ENCODE data around the gene RCC2. TPM values are rescaled to one million over a fixed set of nuclear protein-coding genes. Genes with fewer than 3 reads are reported as not detected.

RCC2 gene
- total and polyA plus RNA-seq, 9 donors, result 15.3 to 52.2 (median 40.7) TPM

GRCh38 chr1:17401841-17402240 is 37.6 kb downstream of the RCC2 start:
- Histone ChIP-seq H3K9me3 (no peaks in the 10 kb centered on the region), H3K27ac (no peak overlapping the region), H3K27me3 (no peaks in the 10 kb centered on the region), H3K4me1 (ENCODE audit: insufficient read depth) (no peaks in the 10 kb centered on the region), H3K36me3 (no peaks in the 10 kb centered on the region), H3K4me3 (no peak overlapping the region)
- WGBS, 3 donors, result 57 to 61% (median 60%) methylated on average over 4 of the region's 4 CpGs
- no peak for DNase-seq
- TF ChIP-seq EP300 (IDR thresholded peaks at IDR 0.05) (no peak), POLR2A (IDR thresholded peaks at IDR 0.05) (no peak), CTCF (IDR thresholded peaks at IDR 0.05) (no peak)
- intact Hi-C loops (cut with DNase I), result loop anchor here in 2 of 4 donors (10.0 kb wide), 1 partner anchor 277 kb away; no protein-coding TSS in a partner anchor

- H3K36me3 ChIP-seq, result no peaks in the 10 kb centered on the region
- 77 to 79% (median 78%) methylated on average over 11 of the region's 11 CpGs for WGBS, 3 donors
- TF ChIP-seq POLR2A (IDR thresholded peaks at IDR 0.05), result no peak
- TF ChIP-seq EP300 (IDR thresholded peaks at IDR 0.05), result no peak
- no peak for TF ChIP-seq CTCF (IDR thresholded peaks at IDR 0.05)
- H3K9me3 ChIP-seq, result no peaks in the 10 kb centered on the region
- no peaks in the 10 kb centered on the region for H3K27me3 ChIP-seq
- intact Hi-C loops (cut with DNase I), result loop anchor here in 2 of 4 donors (10.0 kb wide), 1 partner anchor 276 kb away; no protein-coding TSS in a partner anchor
- no peak overlapping the region for H3K4me3 ChIP-seq
- no peaks in the 10 kb centered on the region for H3K4me1 ChIP-seq (ENCODE audit: insufficient read depth)
- DNase-seq, result no peak
- no peak overlapping the region for H3K27ac ChIP-seq
Measured at GRCh38 chr1:17400725-17401341, 38.6 kb downstream of the RCC2 start.

- TF ChIP-seq POLR2A (IDR thresholded peaks at IDR 0.05) (no peak), CTCF (IDR thresholded peaks at IDR 0.05) (no peak), EP300 (IDR thresholded peaks at IDR 0.05) (no peak)
- Histone ChIP-seq H3K27me3 (no peaks in the 10 kb centered on the region), H3K27ac (no peak overlapping the region), H3K4me1 (ENCODE audit: insufficient read depth) (no peaks in the 10 kb centered on the region), H3K36me3 (no peaks in the 10 kb centered on the region), H3K9me3 (no peaks in the 10 kb centered on the region), H3K4me3 (no peak overlapping the region)
- intact Hi-C loops (cut with DNase I), result no loop called here
- DNase-seq, result no peak
- 82 to 91% (median 83%) methylated on average over 7 of the region's 7 CpGs for WGBS, 3 donors
Measured at GRCh38 chr1:17397910-17398695, 41.4 kb downstream of the RCC2 start.

GRCh38 chr1:17393230-17393629 is 46.2 kb downstream of the RCC2 start:
- DNase-seq, result no peak
- intact Hi-C loops (cut with DNase I), result no loop called here
- 67 to 69% (median 67%) methylated on average over 8 of the region's 8 CpGs for WGBS, 3 donors

More at GRCh38 chr1:17393230-17393629, 46.2 kb downstream of the RCC2 start:
- Histone ChIP-seq H3K36me3 (no peaks in the 10 kb centered on the region), H3K9me3 (no peaks in the 10 kb centered on the region), H3K4me1 (ENCODE audit: insufficient read depth) (no peaks in the 10 kb centered on the region), H3K27me3 (no peaks in the 10 kb centered on the region), H3K27ac (no peak overlapping the region), H3K4me3 (no peak overlapping the region)
- no peak for TF ChIP-seq CTCF (IDR thresholded peaks at IDR 0.05)
- TF ChIP-seq EP300 (IDR thresholded peaks at IDR 0.05), result no peak
- TF ChIP-seq POLR2A (IDR thresholded peaks at IDR 0.05), result no peak

Measured in ovary (tissue), 9 donors.